ENCODE data around the gene KRTAP4-5. TPM values are rescaled to one million over a fixed set of nuclear protein-coding genes. Genes with fewer than 3 reads are reported as not detected.

KRTAP4-5 gene
- total RNA-seq (ENCODE audit: low replicate concordance): not detected in 2 replicates

GRCh38 chr17:41149652-41149985, at the start of gene KRTAP4-5:
Gene KRTAP4-5 (minus strand): TSS chr17:41149825. CDS start chr17:41149767, 58 bp downstream.

GRCh38 chr17:41189837-41190318, 40.3 kb upstream of the KRTAP4-5 start, which contains the start of gene KRTAP9-1:
Gene KRTAP9-1 (plus strand): TSS chr17:41189887. CDS start chr17:41189887, 0 bp downstream.

DNA sequence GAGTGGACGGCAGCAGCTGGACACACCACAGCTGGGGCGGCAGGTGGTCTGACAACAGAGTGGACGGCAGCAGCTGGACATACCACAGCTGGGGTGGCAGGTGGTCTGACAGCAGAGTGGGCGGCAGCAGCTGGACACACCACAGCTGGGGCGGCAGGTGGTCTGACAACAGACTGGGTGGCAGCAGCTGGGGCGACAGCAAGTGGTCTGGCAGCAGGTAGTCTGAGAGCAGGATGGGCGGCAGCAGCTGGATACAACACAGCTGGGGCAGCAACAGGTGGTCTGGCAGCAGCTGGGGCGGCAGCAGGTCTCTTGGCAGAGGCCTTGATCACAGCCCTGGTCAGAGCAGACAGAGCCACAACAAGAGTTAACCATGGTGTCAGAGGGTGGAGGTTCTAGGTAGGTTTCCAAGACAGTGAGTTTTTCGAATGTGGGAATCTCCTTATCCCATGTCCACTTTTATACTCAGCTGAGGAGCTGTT, 34.9 kb upstream of the KRTAP4-5 start, which contains the start of gene KRTAP4-1:
KRTAP4-1 (minus strand) TSS at position 432 of the 482 bp plus-strand sequence; CDS start at position 375, 57 bp downstream.

GRCh38 chr17:41177727-41178271, 28.2 kb upstream of the KRTAP4-5 start, which contains the start of gene KRTAP4-2:
Gene KRTAP4-2 (minus strand): TSS chr17:41178221. CDS start chr17:41178164, 57 bp downstream.

GRCh38 chr17:41168121-41168520, 18.5 kb upstream of the KRTAP4-5 start, which contains the start of gene KRTAP4-3:
Gene KRTAP4-3 (minus strand): TSS chr17:41168221. CDS start chr17:41168172, 49 bp downstream.

GRCh38 chr17:41160648-41161047, 11.0 kb upstream of the KRTAP4-5 start, which contains the start of gene KRTAP4-4:
Gene KRTAP4-4 (minus strand): TSS chr17:41160748. CDS start chr17:41160691, 57 bp downstream.

GRCh38 chr17:41140360-41141131, 9.1 kb downstream of the KRTAP4-5 start, which contains the start of gene KRTAP4-6:
Gene KRTAP4-6 (minus strand): TSS chr17:41140544. CDS start chr17:41140487, 57 bp downstream.

GRCh38 chr17:41123991-41124371, 25.6 kb downstream of the KRTAP4-5 start, which contains the start of gene KRTAP4-12:
Gene KRTAP4-12 (minus strand): TSS chr17:41124182. CDS start chr17:41124122, 60 bp downstream.

GRCh38 chr17:41117846-41118386, 31.7 kb downstream of the KRTAP4-5 start, which contains the start of gene KRTAP4-11:
Gene KRTAP4-11 (minus strand): TSS chr17:41118373. CDS start chr17:41118315, 58 bp downstream.

DNA sequence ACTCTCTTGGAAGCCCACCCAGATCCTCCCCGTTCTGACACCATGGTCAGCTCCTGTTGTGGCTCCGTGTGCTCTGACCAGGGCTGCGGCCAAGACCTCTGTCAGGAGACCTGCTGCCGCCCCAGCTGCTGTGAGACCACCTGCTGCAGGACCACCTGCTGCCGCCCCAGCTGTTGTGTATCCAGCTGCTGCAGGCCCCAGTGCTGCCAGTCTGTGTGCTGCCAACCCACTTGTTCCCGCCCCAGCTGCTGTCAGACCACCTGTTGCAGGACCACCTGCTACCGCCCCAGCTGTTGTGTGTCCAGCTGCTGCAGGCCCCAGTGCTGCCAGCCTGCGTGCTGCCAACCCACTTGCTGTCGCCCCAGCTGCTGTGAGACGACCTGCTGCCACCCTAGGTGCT, 44.3 kb downstream of the KRTAP4-5 start, which contains the start of gene KRTAP4-9:
KRTAP4-9 (plus strand) TSS at position 43 of the 400 bp plus-strand sequence; CDS start at position 43, 0 bp downstream.

GRCh38 chr17:41101586-41102259, 47.9 kb downstream of the KRTAP4-5 start, which contains the start of gene KRTAP4-16:
Gene KRTAP4-16 (minus strand): TSS chr17:41102209. CDS start chr17:41102209, 0 bp downstream.

Other genes with a start within 250 kb of the KRTAP4-5 start
- gene KRT23, start 212.2 kb downstream of the KRTAP4-5 start, total RNA-seq (ENCODE audit: low replicate concordance): not detected in 2 replicates
- 0.12 TPM in 1 of 2 replicates, not detected in the other for gene KRT39, start 182.9 kb downstream of the KRTAP4-5 start, total RNA-seq (ENCODE audit: low replicate concordance)
- gene KRT40, start 165.5 kb downstream of the KRTAP4-5 start, total RNA-seq (ENCODE audit: low replicate concordance): not detected in 2 replicates
- gene KRTAP3-3, start 155.7 kb downstream of the KRTAP4-5 start, total RNA-seq (ENCODE audit: low replicate concordance): not detected in 2 replicates
- gene KRTAP3-2, start 149.9 kb downstream of the KRTAP4-5 start, total RNA-seq (ENCODE audit: low replicate concordance): not detected in 2 replicates
- gene KRTAP3-1, start 140.7 kb downstream of the KRTAP4-5 start, total RNA-seq (ENCODE audit: low replicate concordance): not detected in 2 replicates
- not detected in 2 replicates for gene KRTAP1-5, start 122.6 kb downstream of the KRTAP4-5 start, total RNA-seq (ENCODE audit: low replicate concordance)
- not detected in 2 replicates for gene KRTAP1-4, start 119.6 kb downstream of the KRTAP4-5 start, total RNA-seq (ENCODE audit: low replicate concordance)
- not detected in 2 replicates for gene KRTAP1-3, start 115.0 kb downstream of the KRTAP4-5 start, total RNA-seq (ENCODE audit: low replicate concordance)
- not detected in 2 replicates for gene KRTAP1-1, start 108.4 kb downstream of the KRTAP4-5 start, total RNA-seq (ENCODE audit: low replicate concordance)
- gene KRTAP2-1, start 102.5 kb downstream of the KRTAP4-5 start, total RNA-seq (ENCODE audit: low replicate concordance): not detected in 2 replicates
- gene KRTAP2-2, start 94.6 kb downstream of the KRTAP4-5 start, total RNA-seq (ENCODE audit: low replicate concordance): not detected in 2 replicates
- gene KRTAP2-3, start 89.7 kb downstream of the KRTAP4-5 start, total RNA-seq (ENCODE audit: low replicate concordance): not detected in 2 replicates
- gene KRTAP2-4, start 83.9 kb downstream of the KRTAP4-5 start, total RNA-seq (ENCODE audit: low replicate concordance): not detected in 2 replicates
- gene KRTAP4-7, start 65.7 kb downstream of the KRTAP4-5 start, total RNA-seq (ENCODE audit: low replicate concordance): not detected in 2 replicates
- not detected in 2 replicates for gene KRTAP4-8, start 51.7 kb downstream of the KRTAP4-5 start, total RNA-seq (ENCODE audit: low replicate concordance)
- gene KRTAP4-16, start 47.6 kb downstream of the KRTAP4-5 start, total RNA-seq (ENCODE audit: low replicate concordance): not detected in 2 replicates
- not detected in 2 replicates for gene KRTAP4-9, start 44.4 kb downstream of the KRTAP4-5 start, total RNA-seq (ENCODE audit: low replicate concordance)
- not detected in 2 replicates for gene KRTAP4-11, start 31.5 kb downstream of the KRTAP4-5 start, total RNA-seq (ENCODE audit: low replicate concordance)
- not detected in 2 replicates for gene KRTAP4-12, start 25.6 kb downstream of the KRTAP4-5 start, total RNA-seq (ENCODE audit: low replicate concordance)
- gene KRTAP4-6, start 9.3 kb downstream of the KRTAP4-5 start, total RNA-seq (ENCODE audit: low replicate concordance): not detected in 2 replicates
- gene KRTAP4-4, start 10.9 kb upstream of the KRTAP4-5 start, total RNA-seq (ENCODE audit: low replicate concordance): not detected in 2 replicates
- not detected in 2 replicates for gene KRTAP4-3, start 18.4 kb upstream of the KRTAP4-5 start, total RNA-seq (ENCODE audit: low replicate concordance)
- gene KRTAP4-2, start 28.4 kb upstream of the KRTAP4-5 start, total RNA-seq (ENCODE audit: low replicate concordance): not detected in 2 replicates
- not detected in 2 replicates for gene KRTAP4-1, start 35.1 kb upstream of the KRTAP4-5 start, total RNA-seq (ENCODE audit: low replicate concordance)
- gene KRTAP9-1, start 40.1 kb upstream of the KRTAP4-5 start, total RNA-seq (ENCODE audit: low replicate concordance): not detected in 2 replicates
- not detected in 2 replicates for gene KRTAP9-2, start 76.8 kb upstream of the KRTAP4-5 start, total RNA-seq (ENCODE audit: low replicate concordance)
- gene KRTAP9-3, start 82.6 kb upstream of the KRTAP4-5 start, total RNA-seq (ENCODE audit: low replicate concordance): not detected in 2 replicates
- not detected in 2 replicates for gene KRTAP9-8, start 88.2 kb upstream of the KRTAP4-5 start, total RNA-seq (ENCODE audit: low replicate concordance)
- gene KRTAP9-4, start 99.9 kb upstream of the KRTAP4-5 start, total RNA-seq (ENCODE audit: low replicate concordance): not detected in 2 replicates
- not detected in 2 replicates for gene KRTAP9-9, start 105.6 kb upstream of the KRTAP4-5 start, total RNA-seq (ENCODE audit: low replicate concordance)
- not detected in 2 replicates for gene KRTAP9-6, start 115.6 kb upstream of the KRTAP4-5 start, total RNA-seq (ENCODE audit: low replicate concordance)
- not detected in 2 replicates for gene KRTAP9-7, start 125.9 kb upstream of the KRTAP4-5 start, total RNA-seq (ENCODE audit: low replicate concordance)
- gene KRTAP29-1, start 153.0 kb upstream of the KRTAP4-5 start, total RNA-seq (ENCODE audit: low replicate concordance): not detected in 2 replicates
- not detected in 2 replicates for gene KRTAP16-1, start 159.5 kb upstream of the KRTAP4-5 start, total RNA-seq (ENCODE audit: low replicate concordance)
- not detected in 2 replicates for gene KRTAP17-1, start 165.9 kb upstream of the KRTAP4-5 start, total RNA-seq (ENCODE audit: low replicate concordance)
- not detected in 2 replicates for gene KRT33A, start 201.0 kb upstream of the KRTAP4-5 start, total RNA-seq (ENCODE audit: low replicate concordance)
- not detected in 2 replicates for gene KRT33B, start 220.0 kb upstream of the KRTAP4-5 start, total RNA-seq (ENCODE audit: low replicate concordance)
- gene KRT34, start 232.5 kb upstream of the KRTAP4-5 start, total RNA-seq (ENCODE audit: low replicate concordance): under 0.01 TPM in 1 of 2 replicates, not detected in the other
- not detected in 2 replicates for gene KRT31, start 247.8 kb upstream of the KRTAP4-5 start, total RNA-seq (ENCODE audit: low replicate concordance)

Data from smooth muscle cell of the coronary artery (primary cell).